SK-N-SH (cell line): ENCODE data around the gene TMEM255B. TPM values are rescaled to one million over a fixed set of nuclear protein-coding genes. Genes with fewer than 3 reads are reported as not detected.

Source experiments
- CTCF ChIA-PET: fragments of 300-600, 350-600 bp; formaldehyde crosslinking; extraction: SDS; loops from one replicate; lab custom pipeline; 2021; lab: Yijun Ruan, JAX
- POLR2A ChIA-PET: fragments of 350-600 bp; sonication (Branson Sonifier 250); formaldehyde crosslinking; extraction: SDS; loops from one replicate; lab custom pipeline; 2020; ENCODE audit warnings: antibody characterized with exemption, inconsistent platforms; lab: Yijun Ruan, JAX
- DNase-seq: peaks from one replicate; pipeline ENCODE4 v3.0.0; 2012
- H2AFZ ChIP-seq: fragments of 200-600 bp; sonication (generic); 2 replicates; pipeline ENCODE4 v1.8.1; 2016; ENCODE audit warnings: antibody characterized with exemption, mild to moderate bottlenecking, low read depth
- H3F3A ChIP-seq: fragments of 200-600 bp; sonication (generic); replicated peaks from 2 replicates; pipeline ENCODE3; 2016; ENCODE audit warnings: antibody characterized with exemption, mild to moderate bottlenecking; ENCODE audit not compliant: insufficient read depth
- H3K27ac ChIP-seq, 2 experiments: fragments of 200-500 bp in 1 of 2; fragments of 200-600 bp in 1 of 2; sonication (Bioruptor generic) in 1 of 2; sonication (generic), shearing (Covaris generic) in 1 of 2; 2 replicates each; pipeline versions ENCODE4 v1.5.1 to v1.6.1; 2014 to 2016; ENCODE audit warnings: low read depth in 2 of 2, inconsistent platforms in 1 of 2, low read length in 1 of 2, mild to moderate bottlenecking in 1 of 2, mixed read lengths in 1 of 2
- H3K27me3 ChIP-seq: fragments of 200-600 bp; sonication (generic), shearing (Covaris generic); 2 replicates; pipeline ENCODE4 v1.6.1; 2016; ENCODE audit warnings: mixed run types; ENCODE audit not compliant: insufficient read depth
- H3K36me3 ChIP-seq, 2 experiments: fragments of 200-500 bp in 1 of 2; fragments of 200-600 bp in 1 of 2; sonication (Bioruptor generic) in 1 of 2; sonication (generic) in 1 of 2; replicated peaks in 1 of 2; 2 replicates each; pipeline versions ENCODE3 to v1.5.1; 2014 to 2016; ENCODE audit warnings: low read length in 1 of 2, mild to moderate bottlenecking in 1 of 2; ENCODE audit not compliant: insufficient read depth in 2 of 2, control insufficient read depth in 1 of 2
- H3K4me1 ChIP-seq, 2 experiments: fragments of 200-500 bp in 1 of 2; fragments of 200-600 bp in 1 of 2; sonication (Bioruptor generic) in 1 of 2; sonication (generic), shearing (Covaris generic) in 1 of 2; 2 replicates each; pipeline versions ENCODE4 v1.5.1 to v1.6.1; 2014 to 2016; ENCODE audit warnings: low read depth in 1 of 2, low read length in 1 of 2, mixed run types in 1 of 2; ENCODE audit not compliant: insufficient read depth in 2 of 2, control insufficient read depth in 1 of 2
- H3K4me2 ChIP-seq: fragments of 200-600 bp; sonication (generic), shearing (Covaris generic); 2 replicates; pipeline ENCODE4 v1.6.1; 2017; ENCODE audit warnings: mixed run types
- H3K4me3 ChIP-seq, 2 experiments: fragments of 200-500 bp in 1 of 2; fragments of 200-600 bp in 1 of 2; sonication (Bioruptor generic) in 1 of 2; sonication (generic), shearing (Covaris generic) in 1 of 2; 2 replicates each; pipeline versions ENCODE4 v1.5.1 to v1.8.1; 2014 to 2016; ENCODE audit warnings: low read depth in 2 of 2, inconsistent platforms in 1 of 2, low read length in 1 of 2, mild to moderate bottlenecking in 1 of 2, mixed read lengths in 1 of 2, moderate library complexity in 1 of 2
- H3K79me2 ChIP-seq: fragments of 200-600 bp; sonication (generic); 2 replicates; pipeline ENCODE4 v1.8.1; 2017; ENCODE audit warnings: mild to moderate bottlenecking; ENCODE audit not compliant: insufficient read depth
- H3K9ac ChIP-seq: fragments of 200-600 bp; sonication (generic); 2 replicates; pipeline ENCODE4 v1.6.1; 2017; ENCODE audit warnings: mixed run types
- H3K9me2 ChIP-seq: fragments of 200-600 bp; sonication (generic); 2 replicates; pipeline ENCODE4 v1.6.1; 2017; ENCODE audit warnings: mixed run types
- H3K9me3 ChIP-seq: fragments of 200-600 bp; sonication (generic); 2 replicates; pipeline ENCODE4 v1.6.1; 2017; ENCODE audit warnings: mixed run types, mild to moderate bottlenecking, moderate library complexity
- H4K20me1 ChIP-seq: fragments of 200-600 bp; sonication (generic); 2 replicates; pipeline ENCODE4 v1.6.1; 2017; ENCODE audit warnings: mild to moderate bottlenecking, mixed run types; ENCODE audit not compliant: insufficient read depth
- CHD2 ChIP-seq: fragments of 150-350 bp; IDR thresholded peaks from 2 replicates; pipeline ENCODE4 v1.6.1; 2018; ENCODE audit warnings: low read length; ENCODE audit not compliant: partially characterized antibody
- CTCF ChIP-seq: fragments of 200-600 bp; sonication (generic); IDR thresholded peaks from 2 replicates; pipeline ENCODE4 v1.6.1; 2017; ENCODE audit warnings: antibody characterized with exemption, mild to moderate bottlenecking, moderate library complexity
- ELF1 ChIP-seq: IDR thresholded peaks from 2 replicates; pipeline ENCODE4 v1.4.0; 2012
- FOSL2 ChIP-seq: IDR thresholded peaks from 2 replicates; pipeline ENCODE4 v1.4.0; 2012; ENCODE audit warnings: low read depth, mild to moderate bottlenecking, moderate library complexity, borderline replicate concordance
- FOXJ3 ChIP-seq: sonication (generic); formaldehyde crosslinking; IDR thresholded peaks from 2 replicates; pipeline ENCODE4 v1.5.1; 2020; ENCODE audit warnings: mild to moderate bottlenecking, missing genetic modification reagents
- GATA2 ChIP-seq: sonication (generic); formaldehyde crosslinking; IDR thresholded peaks from 2 replicates; pipeline ENCODE4 v1.5.0; 2020; ENCODE audit warnings: mild to moderate bottlenecking, missing genetic modification reagents
- NRF1 ChIP-seq: IDR thresholded peaks from 2 replicates; pipeline ENCODE4 v1.6.1; 2012; ENCODE audit warnings: low read depth, mild to moderate bottlenecking, low read length
- RAD21 ChIP-seq: IDR thresholded peaks from 2 replicates; pipeline ENCODE4 v1.6.1; 2012; ENCODE audit warnings: mild to moderate bottlenecking, low read length
- RFX5 ChIP-seq: IDR thresholded peaks from 2 replicates; pipeline ENCODE4 v1.6.1; 2012; ENCODE audit warnings: mild to moderate bottlenecking, improper control_type of control experiment, low read length
- SIN3A ChIP-seq: IDR thresholded peaks from 2 replicates; pipeline ENCODE4 v1.6.1; 2012; ENCODE audit warnings: low read depth, mild to moderate bottlenecking, low read length, moderate library complexity, borderline replicate concordance
- TCF12 ChIP-seq: IDR thresholded peaks from 2 replicates; pipeline ENCODE4 v1.4.0; 2012
- TEAD4 ChIP-seq: IDR thresholded peaks from 2 replicates; pipeline ENCODE4 v1.4.0; 2012; ENCODE audit warnings: mild to moderate bottlenecking, borderline replicate concordance; ENCODE audit not compliant: insufficient read depth
- WGBS: methylation state at CpG from one replicate; pipeline ENCODE4 v1.1.6; 2017; ENCODE audit warnings: low lambda C conversion rate; 5-methylcytosine and 5-hydroxymethylcytosine counted together
- polyA plus RNA-seq, 3 experiments: library from polyadenylated mRNA; depleted of rRNA; stranded (reverse); fragments of >200 nt; gene quantifications; 2 replicates each; pipeline ENCODE4 v1.2.3, GENCODE V29; 2012
- TF ChIP-seq, protein P1 (sequence below): IDR thresholded peaks from 2 replicates; pipeline ENCODE4 v1.4.0; 2012; ENCODE audit warnings: low read depth
- TF ChIP-seq, protein P2 (sequence below): fragments of 150-350 bp; IDR thresholded peaks from 2 replicates; pipeline ENCODE4 v1.6.1; 2017; ENCODE audit warnings: antibody characterized with exemption, low read length, low read depth, borderline replicate concordance
- TF ChIP-seq, protein P3 (sequence below): IDR thresholded peaks from 2 replicates; pipeline ENCODE4; 2012

Gene TMEM255B
- polyA plus RNA-seq, 1 of the 3 experiments (the other 2 are of a cell fraction), result 14.8 TPM

GRCh38 chr13:113796964-113797676 is 38.1 kb downstream of the TMEM255B start:
- no peak overlapping the region for H3K9ac ChIP-seq
- H3K9me3 ChIP-seq, result no peaks in the 10 kb centered on the region
- no peak overlapping the region for H3K4me3 ChIP-seq
- no peak overlapping the region for H3K4me2 ChIP-seq
- CTCF ChIA-PET, result no interaction called here
- TF ChIP-seq RFX5 (no peak), CTCF (no peak), SIN3A (no peak), FOXJ3 (CRISPR knock-in tag) (no peak), ELF1 (no peak), GATA2 (CRISPR knock-in tag) (no peak), RAD21 (no peak), TEAD4 (no peak), TCF12 (no peak), FOSL2 (no peak), CHD2 (no peak), NRF1 (no peak)
- TF ChIP-seq, protein P1, sequence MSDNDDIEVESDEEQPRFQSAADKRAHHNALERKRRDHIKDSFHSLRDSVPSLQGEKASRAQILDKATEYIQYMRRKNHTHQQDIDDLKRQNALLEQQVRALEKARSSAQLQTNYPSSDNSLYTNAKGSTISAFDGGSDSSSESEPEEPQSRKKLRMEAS, result no peak
- TF ChIP-seq, protein P2, sequence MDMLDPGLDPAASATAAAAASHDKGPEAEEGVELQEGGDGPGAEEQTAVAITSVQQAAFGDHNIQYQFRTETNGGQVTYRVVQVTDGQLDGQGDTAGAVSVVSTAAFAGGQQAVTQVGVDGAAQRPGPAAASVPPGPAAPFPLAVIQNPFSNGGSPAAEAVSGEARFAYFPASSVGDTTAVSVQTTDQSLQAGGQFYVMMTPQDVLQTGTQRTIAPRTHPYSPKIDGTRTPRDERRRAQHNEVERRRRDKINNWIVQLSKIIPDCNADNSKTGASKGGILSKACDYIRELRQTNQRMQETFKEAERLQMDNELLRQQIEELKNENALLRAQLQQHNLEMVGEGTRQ, result no peak
- TF ChIP-seq, protein P3, sequence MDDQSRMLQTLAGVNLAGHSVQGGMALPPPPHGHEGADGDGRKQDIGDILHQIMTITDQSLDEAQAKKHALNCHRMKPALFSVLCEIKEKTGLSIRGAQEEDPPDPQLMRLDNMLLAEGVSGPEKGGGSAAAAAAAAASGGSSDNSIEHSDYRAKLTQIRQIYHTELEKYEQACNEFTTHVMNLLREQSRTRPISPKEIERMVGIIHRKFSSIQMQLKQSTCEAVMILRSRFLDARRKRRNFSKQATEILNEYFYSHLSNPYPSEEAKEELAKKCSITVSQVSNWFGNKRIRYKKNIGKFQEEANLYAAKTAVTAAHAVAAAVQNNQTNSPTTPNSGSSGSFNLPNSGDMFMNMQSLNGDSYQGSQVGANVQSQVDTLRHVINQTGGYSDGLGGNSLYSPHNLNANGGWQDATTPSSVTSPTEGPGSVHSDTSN, result no peak
- TF ChIP-seq, all 33 proteins: peak for 0
- Histone ChIP-seq H2AFZ (no peak overlapping the region), H3K36me3 (no peaks in the 10 kb centered on the region), H3K27me3 (no peaks in the 10 kb centered on the region), H3K4me1 (peaks cover 0 to 10% of the 10 kb centered on the region in 2 experiments; a peak in 1 of 4 replicates), H3F3A (no peaks in the 10 kb centered on the region), H3K79me2 (no peaks in the 10 kb centered on the region), H3K9me2 (no peaks in the 10 kb centered on the region), H3K27ac (no peak overlapping the region), H4K20me1 (no peaks in the 10 kb centered on the region)
- 94% methylated on average over 9 of the region's 30 CpGs for WGBS
- POLR2A ChIA-PET, result no interaction called here
- DNase-seq, result no peak
